GM12878 (cell line): ENCODE data around the gene HOXB1. TPM values are rescaled to one million over a fixed set of nuclear protein-coding genes. Genes with fewer than 3 reads are reported as not detected.

Experiments
- ATAC-seq: fragments of 200-7000 bp; cut with Tn5 transposase; 3 replicates; pipeline ENCODE4 v1.9.1; 2020; ENCODE audit warnings: mild to moderate bottlenecking, moderate library complexity
- BruUV-seq: library from RNA; stranded (reverse); fragments of 400-500 nt; replicated peaks from 2 replicates; lab custom pipeline; 2021; lab: Mats Ljungman, UMichigan
- CTCF ChIA-PET: fragments of 300-600 bp; sonication (Branson Sonifier 250); formaldehyde crosslinking; extraction: SDS; loops from one replicate; lab custom pipeline; 2021; ENCODE audit warnings: inconsistent platforms; lab: Yijun Ruan, JAX
- POLR2A ChIA-PET: fragments of 350-600 bp; formaldehyde crosslinking; extraction: SDS; loops from one replicate; lab custom pipeline; 2021; ENCODE audit warnings: inconsistent platforms; lab: Charles Lee
- RAD21 ChIA-PET: fragments of 300-600 bp; sonication (Branson Sonifier 250); formaldehyde crosslinking; loops from one replicate; lab custom pipeline; 2023; ENCODE audit warnings: antibody characterized with exemption; ENCODE audit not compliant: unreplicated experiment; lab: Charles Lee
- SMC1A ChIA-PET: fragments of 300-600 bp; sonication (Branson Sonifier 250); formaldehyde crosslinking; loops from one replicate; lab custom pipeline; 2023; ENCODE audit not compliant: unreplicated experiment, uncharacterized antibody; lab: Charles Lee
- DNase-seq: peaks from one replicate; pipeline ENCODE4 v3.0.0-alpha.2; 2011; ENCODE audit warnings: low read depth, low spot score
- FAIRE-seq: peaks from 3 replicates; lab custom pipeline; 2011; peaks lifted over from hg19 to GRCh38; lab: Jason Lieb, UNC
- H2AFZ ChIP-seq: 2 replicates; pipeline ENCODE4 v1.6.0; 2011; ENCODE audit warnings: low read depth, low read length, control low read depth; ENCODE audit not compliant: control insufficient read depth
- H3K27ac ChIP-seq: 2 replicates; pipeline ENCODE4 v1.5.1; 2011; ENCODE audit warnings: control low read depth; ENCODE audit not compliant: control insufficient read depth, insufficient read depth
- H3K27me3 ChIP-seq, 2 experiments: replicated peaks in 1 of 2; 2 replicates each; pipeline versions ENCODE4 v1.6.0 to v1.6.1; 2011; ENCODE audit warnings: low read length in 1 of 2; ENCODE audit not compliant: control insufficient read depth in 2 of 2, insufficient read depth in 2 of 2
- H3K36me3 ChIP-seq, 2 experiments: 2 replicates each; pipeline ENCODE4 v1.5.1; 2011; ENCODE audit warnings: low read length in 1 of 2; ENCODE audit not compliant: control insufficient read depth in 2 of 2, insufficient read depth in 2 of 2
- H3K4me1 ChIP-seq: 2 replicates; pipeline ENCODE4 v1.6.1; 2011; ENCODE audit warnings: mild to moderate bottlenecking, low read length, moderate library complexity, mixed read lengths; ENCODE audit not compliant: control insufficient read depth, insufficient read depth
- H3K4me2 ChIP-seq: 2 replicates; pipeline ENCODE4 v1.6.0; 2011; ENCODE audit warnings: control low read depth; ENCODE audit not compliant: control insufficient read depth, insufficient read depth
- H3K4me3 ChIP-seq: fragments of 200-600 bp; sonication (generic); 2 replicates; pipeline ENCODE4 v1.5.1; 2016
- H3K79me2 ChIP-seq: 2 replicates; pipeline ENCODE4 v1.6.0; 2011; ENCODE audit warnings: low read length; ENCODE audit not compliant: control insufficient read depth, insufficient read depth
- H3K9ac ChIP-seq: 2 replicates; pipeline ENCODE4 v1.8.0; 2011; ENCODE audit warnings: low read length, control low read depth, mixed read lengths; ENCODE audit not compliant: control insufficient read depth, insufficient read depth
- H3K9me3 ChIP-seq: replicated peaks from 3 replicates; pipeline ENCODE4 v1.5.1; 2011; ENCODE audit warnings: mild to moderate bottlenecking, low read length; ENCODE audit not compliant: control insufficient read depth, insufficient read depth
- H4K20me1 ChIP-seq: 2 replicates; pipeline ENCODE4 v1.6.0; 2011; ENCODE audit not compliant: control insufficient read depth, insufficient read depth
- ATF2 ChIP-seq: IDR thresholded peaks from 2 replicates; pipeline ENCODE4 v1.6.1; 2012; ENCODE audit warnings: low read length, inconsistent platforms
- CHD2 ChIP-seq: IDR thresholded peaks from 2 replicates; pipeline ENCODE4 v1.6.1; 2011; ENCODE audit warnings: low read depth, low read length, improper control_type of control experiment, borderline replicate concordance
- CHD4 ChIP-seq: fragments of 200-600 bp; sonication (generic); IDR thresholded peaks from 2 replicates; pipeline ENCODE4 v1.6.1; 2016; ENCODE audit warnings: mild to moderate bottlenecking
- EZH2 ChIP-seq: IDR thresholded peaks from 2 replicates; pipeline ENCODE4 v1.6.1; 2012; ENCODE audit warnings: low read depth, mild to moderate bottlenecking, control low read depth, inconsistent platforms, low read length, borderline replicate concordance; ENCODE audit not compliant: control insufficient read depth
- FOXK2 ChIP-seq: fragments of 450-650 bp; IDR thresholded peaks from 2 replicates; pipeline ENCODE4 v1.6.1; 2017; ENCODE audit warnings: mild to moderate bottlenecking, moderate library complexity
- FOXM1 ChIP-seq: IDR thresholded peaks from 2 replicates; pipeline ENCODE4 v1.6.1; 2012; ENCODE audit warnings: low read depth, mild to moderate bottlenecking, inconsistent platforms, low read length, moderate library complexity
- HDAC2 ChIP-seq: fragments of 200-600 bp; sonication (generic); IDR thresholded peaks from 2 replicates; pipeline ENCODE4 v1.6.1; 2017
- MEF2B ChIP-seq: fragments of 450-650 bp; IDR thresholded peaks from 2 replicates; pipeline ENCODE4 v1.6.1; 2018; ENCODE audit warnings: mild to moderate bottlenecking, moderate library complexity; ENCODE audit not compliant: partially characterized antibody, poor library complexity, severe bottlenecking
- NBN ChIP-seq: fragments of 450-650 bp; IDR thresholded peaks from 2 replicates; pipeline ENCODE4 v1.6.1; 2016
- POLR2A ChIP-seq: IDR thresholded peaks from 2 replicates; pipeline ENCODE4 v1.6.1; 2011; ENCODE audit warnings: low read depth, mild to moderate bottlenecking, low read length
- RELB ChIP-seq: fragments of 450-650 bp; IDR thresholded peaks from 2 replicates; pipeline ENCODE4 v1.6.1; 2017; ENCODE audit warnings: low read depth, mild to moderate bottlenecking, moderate library complexity
- SREBF1 ChIP-seq: IDR thresholded peaks from 2 replicates; pipeline ENCODE4 v1.6.1; 2012; ENCODE audit warnings: mild to moderate bottlenecking, low read length
- STAT3 ChIP-seq: IDR thresholded peaks from 2 replicates; pipeline ENCODE4 v1.6.1; 2011; ENCODE audit warnings: low read depth, low read length, improper control_type of control experiment
- TCF12 ChIP-seq: IDR thresholded peaks from 2 replicates; pipeline ENCODE4 v1.6.1; 2011; ENCODE audit warnings: low read depth, mild to moderate bottlenecking, low read length
- ZBTB40 ChIP-seq: fragments of 450-650 bp; IDR thresholded peaks from 2 replicates; pipeline ENCODE4 v1.6.1; 2016; ENCODE audit warnings: mild to moderate bottlenecking, moderate library complexity, borderline replicate concordance
- WGBS: methylation state at CpG from one replicate; pipeline ENCODE4 v1.1.6; 2016; ENCODE audit warnings: low lambda C conversion rate; ENCODE audit not compliant: insufficient replicate concordance, insufficient coverage; ENCODE audit errors: missing lambda C conversion rate; 5-methylcytosine and 5-hydroxymethylcytosine counted together
- in situ Hi-C: fragments of 300-500 bp; cut with MboI; formaldehyde crosslinking; loops from 9 replicates; pipeline ENCODE4 v1.14.3; 2018; ENCODE audit warnings: mixed read lengths
- intact Hi-C: fragments of 100-400 bp; cut with micrococcal nuclease; formaldehyde crosslinking; loops from one replicate; pipeline ENCODE4 v1.14.2; 2022; ENCODE audit not compliant: unreplicated experiment
- polyA plus RNA-seq, 11 experiments: library from polyadenylated mRNA; depleted of rRNA in 4 of 11; unstranded in 6 of 11; stranded (reverse) in 5 of 11; fragments of >200 nt; fragmentation: Nextera tagmentation in 4 of 11; fragmentation: Illumina TruSeq in 1 of 11; extraction: Ambion mirVana in 4 of 11; extraction: Trizol in 1 of 11; gene quantifications; 1 replicate in 1 of 11; 2 replicates in 10 of 11; pipeline versions ENCODE4 v1.2.1 to v1.2.3, GENCODE V29; 2011 to 2016; ENCODE audit warnings: inconsistent platforms in 2 of 11, missing spikeins in 2 of 11, low read depth in 1 of 11
- total RNA-seq, 4 experiments: library from RNA; depleted of rRNA in 3 of 4; stranded (reverse); fragments of >200 nt in 3 of 4; fragmentation: Illumina TruSeq in 1 of 4; extraction: Trizol in 1 of 4; gene quantifications; 2 replicates each; pipeline versions ENCODE4 v1.2.1 to v1.2.3, GENCODE V29; 2013 to 2021

HOXB1 gene
- total and polyA plus RNA-seq, 10 of the 15 experiments (the other 5 are each of a cell fraction or from before 2014, with no cell fraction given): not detected

- Histone ChIP-seq H4K20me1 (no peaks in the 10 kb centered on the region), H3K27me3 (no peaks in the 10 kb centered on the region), H3K4me3 (no peak overlapping the region), H3K27ac (no peak overlapping the region), H3K9me3 (no peaks in the 10 kb centered on the region), H2AFZ (no peak overlapping the region), H3K4me1 (peaks cover 3% of the 10 kb centered on the region), H3K4me2 (no peak overlapping the region), H3K9ac (no peak overlapping the region), H3K36me3 (peaks cover 0 to 6% of the 10 kb centered on the region in 2 experiments; a peak in 2 of 4 replicates), H3K79me2 (no peaks in the 10 kb centered on the region)
- intact Hi-C loops: no loop called here
- TF ChIP-seq RELB (no peak), NBN (no peak), EZH2 (no peak), MEF2B (no peak), SREBF1 (no peak), POLR2A (no peak), TCF12 (no peak), ZBTB40 (no peak), FOXM1 (no peak), HDAC2 (no peak), STAT3 (no peak), FOXK2 (no peak), ATF2 (no peak), CHD2 (no peak), CHD4 (no peak)
- SMC1A ChIA-PET: interaction anchor here (0.6 kb wide), 2 partner anchors 26 to 40 kb away, joined by 3 read pairs; no protein-coding TSS in a partner anchor
- CTCF ChIA-PET: no interaction called here
- no TSS peak for BruUV-seq
- RAD21 ChIA-PET: no interaction called here
- no peak for ATAC-seq
- no peak for FAIRE-seq
- POLR2A ChIA-PET: no interaction called here
- DNase-seq: no peak
- in situ Hi-C loops: no loop called here
- WGBS: 100% methylated on average over 7 of the region's 19 CpGs
Observed at GRCh38 chr17:48551214-48551555, 20.4 kb upstream of the HOXB1 start.
